ENCODE results near the gene RAB11A.

GRCh38 chr15:65845826-65846519 is 23.3 kb upstream of the RAB11A start:
- no peak for TF ChIP-seq CTCF (IDR thresholded peaks at IDR 0.05)
- TF ChIP-seq POLR2A (IDR thresholded peaks at IDR 0.05) = no peak

All from prostate gland (tissue), 2 donors.